SIG-M5 (cell line): ENCODE measurements around the gene CARD11.

Experiments
- DNase-seq: peaks from one replicate; lab custom pipeline; 2025; lab: John Stamatoyannopoulos, UW

CARD11 gene

GRCh38 chr7:2872296-2872874 lies 171.3 kb downstream of the CARD11 start:
- no peak for DNase-seq

DNA sequence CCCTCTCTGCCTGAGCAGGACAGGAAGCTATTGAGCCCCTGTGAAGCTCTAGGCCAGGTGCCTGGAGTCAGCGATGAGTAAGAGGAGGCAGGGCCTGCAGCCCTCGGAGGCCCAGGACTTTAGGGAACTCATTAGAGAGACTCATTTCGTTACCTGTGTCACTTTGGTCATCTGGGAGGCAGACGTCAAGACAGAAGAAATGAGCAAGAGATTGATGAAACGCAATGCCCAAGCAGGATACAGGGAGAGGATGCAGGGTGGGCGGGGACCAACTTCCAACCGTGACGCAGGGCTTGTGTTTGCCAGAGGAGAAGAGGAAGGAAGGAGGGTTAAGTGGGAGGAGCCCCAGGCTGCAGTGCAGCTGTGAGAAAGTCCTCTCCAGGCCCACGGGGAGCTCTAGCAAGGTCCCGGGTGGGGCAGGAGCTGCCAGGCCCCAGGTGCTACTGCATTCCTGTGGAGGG lies 173.2 kb downstream of the CARD11 start:
- DNase-seq, result no peak

- no peak for DNase-seq
Measured at GRCh38 chr7:2869981-2870380, 173.7 kb downstream of the CARD11 start.

- no peak for DNase-seq
Measured at GRCh38 chr7:2866601-2867000, 177.1 kb downstream of the CARD11 start.

DNA sequence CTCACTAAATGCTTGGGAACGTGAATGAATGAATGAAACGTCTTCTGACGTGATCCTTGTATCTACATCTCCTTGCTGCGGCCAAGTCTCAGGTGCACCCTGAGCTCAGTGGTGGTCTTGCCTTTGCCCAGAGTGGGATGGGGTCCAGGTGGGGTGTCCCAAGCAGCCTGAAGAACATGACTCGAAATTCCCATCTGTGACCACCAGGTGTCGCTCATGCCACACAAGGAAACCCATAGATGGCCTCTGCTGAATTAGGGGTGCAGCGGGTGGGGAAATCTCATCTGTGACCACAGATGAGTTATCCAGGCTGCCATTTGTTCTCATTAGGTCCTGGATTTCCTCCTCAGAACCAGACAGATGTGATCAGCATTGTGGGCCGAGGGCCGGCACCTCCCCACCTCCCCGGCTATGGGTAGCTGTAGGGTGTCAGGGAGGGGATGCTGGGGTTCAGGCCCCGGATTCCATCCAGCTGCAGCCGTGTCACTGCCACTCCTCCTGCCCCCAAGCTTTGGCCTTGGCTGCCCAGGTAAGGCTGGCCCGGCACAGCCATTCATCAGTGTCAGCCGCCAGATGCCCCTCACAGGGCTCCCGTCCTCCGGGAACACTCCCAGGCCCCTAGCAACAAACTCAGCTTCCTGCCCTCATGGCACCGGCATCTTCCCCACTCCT lies 178.5 kb downstream of the CARD11 start:
- DNase-seq, result no peak

DNA sequence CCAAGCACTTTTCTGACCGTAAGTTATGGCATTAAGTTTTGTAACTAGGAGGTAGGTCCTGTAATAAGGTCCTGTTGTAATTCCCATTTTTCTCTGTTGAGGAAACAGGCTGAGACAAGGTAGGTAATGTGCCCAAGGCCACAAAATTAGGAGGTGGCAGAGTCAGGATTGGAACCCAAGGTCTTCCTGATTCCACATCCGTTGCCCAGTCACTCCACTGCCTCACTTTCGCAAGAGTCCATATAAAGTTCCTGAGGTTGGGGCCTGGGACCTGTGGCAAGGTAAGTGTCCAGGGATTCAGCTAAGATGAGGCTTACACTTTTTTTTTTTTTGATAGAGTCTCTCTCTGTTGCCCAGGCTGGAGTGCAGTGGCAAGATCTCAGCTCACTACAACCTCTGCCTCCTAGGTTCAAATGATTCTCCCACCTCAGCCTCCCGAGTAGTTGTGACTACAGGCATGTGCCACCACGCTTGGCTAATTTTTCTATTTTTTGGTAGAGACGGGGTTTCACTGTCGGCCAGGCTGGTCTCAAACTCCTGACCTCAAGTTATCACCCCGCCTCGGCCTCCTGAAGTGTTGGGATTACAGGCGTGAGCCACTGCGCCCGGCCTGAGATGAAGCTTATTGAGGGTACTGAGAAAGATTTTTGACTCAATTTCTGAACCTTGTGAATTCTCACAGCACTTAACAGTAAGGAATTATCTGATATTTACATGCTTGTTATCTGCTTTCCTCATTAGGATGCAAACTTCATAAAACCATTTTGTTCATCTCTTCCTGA lies 179.3 kb downstream of the CARD11 start:
- DNase-seq, result no peak

GRCh38 chr7:2863461-2864066 lies 180.1 kb downstream of the CARD11 start:
- no peak for DNase-seq

DNA sequence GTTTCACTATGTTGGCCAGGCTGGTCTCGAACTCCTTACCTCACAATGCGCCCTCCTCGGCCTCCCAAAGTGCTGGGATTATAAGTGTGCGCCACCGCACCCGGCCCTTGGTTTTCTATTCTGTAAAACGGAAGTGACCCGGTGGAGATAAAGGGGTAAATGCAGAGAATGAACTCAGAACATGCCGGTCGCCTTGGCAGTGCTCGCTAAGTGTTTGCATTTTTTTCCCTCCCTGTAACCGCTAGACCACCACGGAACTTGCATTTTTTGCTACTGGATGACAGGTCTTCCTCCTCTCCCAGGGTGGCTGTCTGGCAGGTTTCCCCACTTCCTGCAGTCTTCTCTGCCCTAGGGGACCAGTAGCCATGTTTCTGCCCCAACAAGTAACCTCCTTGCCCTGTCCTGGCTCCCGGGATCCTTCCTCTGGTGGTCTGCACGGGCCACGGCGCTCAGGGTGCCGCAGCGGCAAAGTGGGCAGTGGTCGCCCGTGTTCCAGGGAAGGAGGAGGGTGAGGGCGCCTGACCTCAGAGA lies 180.8 kb downstream of the CARD11 start:
- no peak for DNase-seq

GRCh38 chr7:2861509-2861908 lies 182.2 kb downstream of the CARD11 start:
- no peak for DNase-seq

DNA sequence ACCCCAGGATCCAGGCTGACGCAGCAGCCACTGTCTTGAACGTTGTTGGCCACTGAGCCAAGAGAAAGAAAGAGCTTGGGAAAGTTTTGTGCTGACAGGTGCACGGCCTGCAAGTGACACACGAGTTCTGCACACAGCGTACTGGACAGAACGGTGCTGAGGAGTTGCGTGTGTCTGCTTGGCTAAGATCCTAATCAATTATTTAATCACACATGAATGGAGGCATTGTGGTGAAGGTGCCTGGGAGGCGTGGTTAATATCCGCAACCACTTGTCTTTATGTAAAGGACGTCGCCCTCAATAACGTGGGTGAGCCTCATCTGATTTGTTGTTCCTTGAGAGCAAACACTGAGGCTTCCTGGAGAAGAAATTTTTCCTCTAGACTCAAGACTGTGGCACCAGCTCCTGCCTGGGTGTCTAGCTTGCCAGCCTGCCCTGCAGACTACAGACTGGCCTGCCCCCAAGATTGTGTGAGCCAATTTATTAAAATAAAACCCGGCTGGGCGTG lies 183.0 kb downstream of the CARD11 start:
- no peak for DNase-seq

DNA sequence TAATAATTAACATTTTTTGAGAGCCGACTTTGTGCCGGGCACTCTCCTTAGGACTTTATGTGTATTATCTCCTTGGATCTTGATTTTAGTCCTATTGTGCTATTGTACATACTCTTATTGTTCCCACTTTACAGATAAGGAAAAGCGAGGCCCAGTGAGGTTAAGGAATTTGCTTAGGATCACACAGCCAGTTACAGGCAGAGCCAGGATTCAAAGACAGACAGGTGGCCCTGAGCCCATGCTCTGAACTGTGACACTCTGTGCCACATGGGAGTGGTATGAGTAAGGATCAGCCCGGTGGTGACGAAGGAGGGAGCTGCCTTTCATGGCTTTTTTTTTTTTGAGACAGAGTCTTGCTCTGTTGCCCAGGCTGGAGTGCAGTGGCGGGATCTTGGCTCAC lies 183.7 kb downstream of the CARD11 start:
- no peak for DNase-seq

GRCh38 chr7:2858621-2859020 lies 185.0 kb downstream of the CARD11 start:
- DNase-seq, result no peak

GRCh38 chr7:2856388-2857169 lies 187.1 kb downstream of the CARD11 start:
- no peak for DNase-seq
